Stimulated activated CD4-positive, alpha-beta T cell treated with anti-CD3 and anti-CD28 coated beads, Interleukin-15, amount 100 ng/mL, for 1 hour (primary cell): ENCODE data around the gene DNAH1.

ENCODE experiments used
- DNase-seq, 2 donors: peaks; one replicate each; pipeline ENCODE4 v3.0.0-alpha.2; 2020; ENCODE audit warnings: low read depth in 1 of 2, low spot score in 1 of 2

Gene DNAH1

GRCh38 chr3:52385157-52385556, 69.0 kb downstream of the DNAH1 start:
- DNase-seq = no peak

- no peak for DNase-seq
Observed at GRCh38 chr3:52387481-52387880, 71.4 kb downstream of the DNAH1 start.

DNA sequence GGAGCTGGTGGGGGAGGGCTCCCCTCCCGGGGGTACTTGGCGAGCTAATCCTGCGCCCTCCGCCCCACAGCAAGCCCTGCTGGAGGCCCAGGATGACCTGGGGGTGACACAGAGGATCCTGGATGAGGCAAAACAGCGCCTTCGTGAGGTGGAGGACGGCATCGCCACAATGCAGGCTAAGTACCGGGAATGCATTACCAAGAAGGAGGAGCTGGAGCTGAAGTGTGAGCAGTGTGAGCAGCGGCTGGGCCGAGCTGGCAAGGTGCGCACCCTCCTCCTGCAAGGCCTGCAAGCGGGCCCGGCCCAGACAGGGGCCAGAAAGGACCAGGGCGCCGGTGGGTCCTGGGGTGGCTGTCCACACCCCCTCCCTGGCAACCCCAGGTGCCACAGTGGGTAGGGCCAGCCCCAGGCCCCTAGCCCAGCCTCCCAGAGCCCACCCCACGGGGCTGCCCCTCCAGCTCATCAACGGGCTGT, 72.3 kb downstream of the DNAH1 start:
- DNase-seq = no peak

GRCh38 chr3:52388933-52389332, 72.8 kb downstream of the DNAH1 start:
- DNase-seq = no peak

DNA sequence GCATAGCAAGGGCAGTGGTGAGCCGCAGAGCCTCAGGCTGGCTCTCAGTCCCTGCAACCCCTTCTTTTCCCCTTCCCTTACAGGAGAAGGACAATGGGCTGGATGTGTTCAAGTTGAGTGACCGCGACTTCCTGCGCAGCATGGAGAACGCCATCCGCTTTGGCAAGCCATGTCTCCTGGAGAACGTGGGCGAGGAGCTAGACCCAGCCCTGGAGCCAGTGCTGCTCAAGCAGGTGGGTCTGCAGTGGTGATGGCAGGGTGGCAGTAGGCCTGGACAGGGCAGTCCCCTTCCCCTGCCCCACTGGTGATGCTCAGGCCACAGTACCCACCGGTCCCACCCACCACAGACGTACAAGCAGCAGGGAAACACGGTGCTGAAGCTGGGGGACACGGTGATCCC, 75.0 kb downstream of the DNAH1 start:
- no peak for DNase-seq

- no peak for DNase-seq
Observed at GRCh38 chr3:52392216-52392930, 76.3 kb downstream of the DNAH1 start.

GRCh38 chr3:52393131-52393807, 77.2 kb downstream of the DNAH1 start:
- DNase-seq = no peak

DNA sequence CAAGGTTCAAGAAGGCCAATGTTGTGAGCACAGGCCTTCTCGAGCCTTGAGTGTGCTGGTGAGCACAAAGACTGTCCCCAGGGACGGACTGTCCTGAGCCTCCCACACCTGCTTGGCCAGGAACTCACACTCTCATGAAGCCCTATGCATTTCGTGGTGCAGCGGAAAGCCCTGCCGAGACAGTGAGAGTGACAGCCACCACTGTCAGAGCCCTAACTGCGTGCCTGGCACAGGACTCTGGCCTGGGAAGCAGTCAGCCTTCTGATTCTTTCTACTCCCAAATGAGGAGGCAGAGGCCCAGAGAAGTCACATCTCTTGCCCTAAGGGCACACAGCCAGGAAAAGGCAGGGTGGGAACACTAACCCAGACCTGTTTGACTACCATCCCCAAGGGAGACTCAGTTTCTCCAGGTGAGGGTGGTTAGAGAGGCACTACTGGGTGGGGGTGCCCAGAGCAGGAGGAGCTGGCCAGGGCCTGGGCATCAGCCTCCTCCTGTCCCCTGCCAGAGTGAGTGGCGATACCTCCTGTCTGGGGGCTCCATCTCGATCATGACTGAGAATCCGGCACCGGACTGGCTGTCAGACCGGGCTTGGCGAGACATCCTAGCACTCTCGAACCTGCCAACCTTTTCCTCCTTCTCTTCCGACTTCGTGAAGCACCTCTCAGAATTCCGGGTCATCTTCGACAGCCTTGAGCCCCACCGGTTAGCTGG, 78.0 kb downstream of the DNAH1 start:
- DNase-seq = no peak

GRCh38 chr3:52394751-52395502, 78.8 kb downstream of the DNAH1 start:
- DNase-seq = no peak

DNA sequence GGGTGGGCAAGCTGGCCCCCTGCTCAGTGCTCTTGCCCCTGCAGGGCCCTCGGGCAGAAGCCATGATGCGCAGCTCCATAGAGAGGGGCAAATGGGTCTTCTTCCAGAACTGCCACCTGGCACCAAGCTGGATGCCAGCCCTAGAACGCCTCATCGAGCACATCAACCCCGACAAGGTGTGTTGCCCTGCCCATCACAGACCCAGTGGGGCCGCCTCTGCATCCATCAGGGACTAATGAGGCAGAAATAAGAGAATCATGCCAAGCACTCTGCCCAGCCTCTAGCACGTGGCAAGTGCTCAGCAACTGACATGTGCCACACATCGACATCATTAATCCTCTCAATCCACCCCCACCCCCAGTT, 79.4 kb downstream of the DNAH1 start:
- DNase-seq = no peak

DNA sequence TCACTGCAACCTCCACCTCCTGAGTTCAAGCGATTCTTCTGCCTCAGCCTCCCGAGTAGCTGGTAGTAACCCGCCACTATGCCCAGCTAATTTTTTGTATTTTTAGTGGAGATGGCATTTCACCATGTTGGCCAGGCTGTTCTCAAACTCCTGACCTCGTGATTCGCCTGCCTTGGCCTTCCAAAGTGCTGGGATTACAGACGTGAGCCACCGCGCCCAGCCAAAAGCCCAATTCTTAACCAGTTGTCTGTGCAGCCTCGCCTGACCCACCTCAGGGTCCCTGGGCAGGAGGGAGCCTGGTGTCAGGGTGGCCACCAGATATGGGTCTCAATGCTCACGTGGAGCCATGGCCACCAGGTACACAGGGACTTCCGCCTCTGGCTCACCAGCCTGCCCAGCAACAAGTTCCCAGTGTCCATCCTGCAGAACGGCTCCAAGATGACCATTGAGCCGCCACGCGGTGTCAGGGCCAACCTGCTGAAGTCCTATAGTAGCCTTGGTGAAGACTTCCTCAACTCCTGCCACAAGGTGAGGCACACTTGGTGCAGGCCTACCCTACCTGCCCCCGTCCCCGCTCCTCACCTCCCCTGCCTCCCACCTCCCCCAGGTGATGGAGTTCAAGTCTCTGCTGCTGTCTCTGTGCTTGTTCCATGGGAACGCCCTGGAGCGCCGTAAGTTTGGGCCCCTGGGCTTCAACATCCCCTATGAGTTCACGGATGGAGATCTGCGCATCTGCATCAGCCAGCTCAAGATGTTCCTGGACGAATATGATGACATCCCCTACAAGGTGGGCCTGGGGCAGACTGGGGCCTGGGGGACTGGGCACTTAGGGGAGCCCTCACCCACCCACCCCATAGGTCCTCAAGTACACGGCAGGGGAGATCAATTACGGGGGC, 80.1 kb downstream of the DNAH1 start:
- DNase-seq = no peak

- DNase-seq = no peak
Observed at GRCh38 chr3:52396907-52397591, 80.9 kb downstream of the DNAH1 start.

- DNase-seq = no peak
Observed at GRCh38 chr3:52397676-52398399, 81.7 kb downstream of the DNAH1 start.

DNA sequence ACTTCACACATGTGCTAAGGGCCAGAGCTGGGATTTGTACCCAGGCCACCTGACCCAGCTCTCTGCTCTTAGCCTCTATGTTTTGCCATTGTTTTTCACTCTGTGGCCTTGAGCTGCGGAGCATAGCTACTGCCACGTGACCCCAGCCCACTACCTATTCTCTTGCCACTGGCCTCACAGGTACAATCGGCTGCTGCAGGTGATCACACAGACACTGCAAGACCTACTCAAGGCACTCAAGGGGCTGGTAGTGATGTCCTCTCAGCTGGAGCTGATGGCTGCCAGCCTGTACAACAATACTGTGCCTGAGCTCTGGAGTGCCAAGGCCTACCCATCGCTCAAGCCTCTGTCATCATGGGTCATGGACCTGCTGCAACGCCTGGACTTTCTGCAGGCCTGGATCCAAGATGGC, 82.6 kb downstream of the DNAH1 start:
- DNase-seq = no peak

GRCh38 chr3:52399131-52399530, 83.0 kb downstream of the DNAH1 start:
- DNase-seq = no peak

- no peak for DNase-seq
Observed at GRCh38 chr3:52399593-52399992, 83.5 kb downstream of the DNAH1 start.

- no peak for DNase-seq
Observed at GRCh38 chr3:52400275-52400793, 84.2 kb downstream of the DNAH1 start.

GRCh38 chr3:52401021-52401420, 84.9 kb downstream of the DNAH1 start:
- no peak for DNase-seq

DNA sequence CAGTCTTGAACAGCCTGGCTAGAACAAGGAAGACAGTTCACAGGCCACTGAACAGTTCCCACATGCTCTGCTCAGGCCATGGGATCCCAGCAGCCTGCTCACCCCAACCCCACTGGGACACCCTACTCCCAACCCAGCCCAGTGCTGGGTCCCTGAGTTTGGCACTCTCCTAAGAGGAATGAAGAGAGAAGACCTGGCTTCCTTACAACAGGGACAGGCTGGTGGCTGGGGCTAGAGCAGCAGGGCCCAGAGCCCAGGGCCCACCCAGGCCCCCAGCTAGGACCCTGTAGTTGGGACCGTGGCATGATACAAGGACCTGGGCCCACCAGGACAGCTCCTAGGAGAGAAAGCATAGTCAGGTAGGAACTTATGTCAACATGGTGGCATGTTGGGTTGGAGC, 85.4 kb downstream of the DNAH1 start:
- DNase-seq = no peak
